MM.1S (cell line): ENCODE data around the gene CUL7.
"Not testable (repeated sequence)": the region's sequence is repeated elsewhere in the genome, so short reads cannot be mapped to it uniquely, and the experiment has no call there.

ENCODE experiments used
- CTCF ChIP-seq: fragments of 300-600 bp; sonication (generic); IDR thresholded peaks from 2 replicates; pipeline ENCODE4 v1.5.1; 2016; ENCODE audit warnings: antibody characterized with exemption, low read length, mixed read lengths
- EZH2 ChIP-seq: fragments of 300-600 bp; sonication (generic); optimal IDR thresholded peaks from 2 replicates; pipeline ENCODE3; 2017; ENCODE audit warnings: low read depth, mild to moderate bottlenecking, antibody characterized with exemption, low read length, mixed read lengths
- EZH2phosphoT487 ChIP-seq: fragments of 300-600 bp; sonication (generic); IDR thresholded peaks from 2 replicates; pipeline ENCODE4 v1.6.1; 2018; ENCODE audit warnings: antibody characterized with exemption, low read length

- not testable (repeated sequence) for TF ChIP-seq CTCF, EZH2, EZH2phosphoT487
Measured at GRCh38 chr6:42998205-42998604, 55.4 kb downstream of the CUL7 start.
